Skin of body (tissue), 2 donors: ENCODE measurements around the gene COG8. TPM values are rescaled to one million over a fixed set of nuclear protein-coding genes. Genes with fewer than 3 reads are reported as not detected.
"Not testable (repeated sequence)": the region's sequence is repeated elsewhere in the genome, so short reads cannot be mapped to it uniquely, and the experiment has no call there.

Experiments used
- DNase-seq: peaks from one replicate; lab custom pipeline; 2025; lab: John Stamatoyannopoulos, UW
- total RNA-seq: library from RNA; depleted of rRNA; stranded (reverse); fragments of >200 nt; gene quantifications from one replicate; pipeline ENCODE4 v1.2.3, GENCODE V29; 2014

Gene COG8
- total RNA-seq, result 20.0 TPM

GRCh38 chr16:69339289-69340094 lies at the start of gene COG8, which contains the start of gene NIP7:
Gene COG8 (minus strand): TSS chr16:69339564. CDS start chr16:69339552, 12 bp downstream.
Gene NIP7 (plus strand): TSS chr16:69339772. CDS start chr16:69339830, 58 bp downstream.
- peak; percentile 99 for DNase-seq

GRCh38 chr16:69386596-69386995 lies 47.2 kb upstream of the COG8 start:
- no peak for DNase-seq

- no peak for DNase-seq
Measured at GRCh38 chr16:69384974-69385373, 45.6 kb upstream of the COG8 start.

GRCh38 chr16:69382421-69382820 lies 43.1 kb upstream of the COG8 start:
- no peak for DNase-seq

GRCh38 chr16:69381231-69381630 lies 41.9 kb upstream of the COG8 start:
- no peak for DNase-seq

- DNase-seq, result no peak
Measured at GRCh38 chr16:69378760-69379159, 39.4 kb upstream of the COG8 start.

GRCh38 chr16:69378036-69378435 lies 38.7 kb upstream of the COG8 start:
- no peak for DNase-seq

- DNase-seq, result no peak
Measured at GRCh38 chr16:69376393-69377059, 37.2 kb upstream of the COG8 start.

- DNase-seq, result no peak
Measured at GRCh38 chr16:69373019-69373418, 33.7 kb upstream of the COG8 start.

- no peak for DNase-seq
Measured at GRCh38 chr16:69371564-69371963, 32.2 kb upstream of the COG8 start.

- DNase-seq, result no peak
Measured at GRCh38 chr16:69368866-69369265, 29.5 kb upstream of the COG8 start.

- no peak for DNase-seq
Measured at GRCh38 chr16:69367980-69368379, 28.6 kb upstream of the COG8 start.

GRCh38 chr16:69366431-69366830 lies 27.1 kb upstream of the COG8 start:
- DNase-seq, result no peak

GRCh38 chr16:69365901-69366300 lies 26.5 kb upstream of the COG8 start:
- no peak for DNase-seq

GRCh38 chr16:69364088-69364487 lies 24.7 kb upstream of the COG8 start:
- DNase-seq, result no peak

GRCh38 chr16:69363281-69363717 lies 23.9 kb upstream of the COG8 start:
- DNase-seq, result no peak

- DNase-seq, result not testable (repeated sequence)
Measured at GRCh38 chr16:69360070-69360469, 20.7 kb upstream of the COG8 start.

- no peak for DNase-seq
Measured at GRCh38 chr16:69351309-69352027, 12.1 kb upstream of the COG8 start, which contains the start of gene TMED6. Gene TMED6 (minus strand): TSS chr16:69351786. CDS start chr16:69351753, 33 bp downstream.

- DNase-seq, result no peak
Measured at GRCh38 chr16:69350536-69351133, 11.3 kb upstream of the COG8 start.

GRCh38 chr16:69349536-69349935 lies 10.2 kb upstream of the COG8 start:
- DNase-seq, result no peak

GRCh38 chr16:69348222-69348621 lies 8.9 kb upstream of the COG8 start:
- no peak for DNase-seq

GRCh38 chr16:69346683-69347082 lies 7.3 kb upstream of the COG8 start:
- DNase-seq, result no peak
